Smooth muscle cell (in vitro differentiated cells): Measurements from ENCODE around the gene ATRAID. TPM values are rescaled to one million over a fixed set of nuclear protein-coding genes. Genes with fewer than 3 reads are reported as not detected.

Experiments
- DNase-seq: peaks from one replicate; lab custom pipeline; 2025; ENCODE audit not compliant: unreplicated experiment; lab: John Stamatoyannopoulos, UW
- H2AFZ ChIP-seq: fragments of 200-600 bp; sonication (generic); 2 replicates; pipeline ENCODE4 v1.6.0; 2016; ENCODE audit warnings: antibody characterized with exemption, low read depth, mild to moderate bottlenecking
- H3F3A ChIP-seq: fragments of 200-600 bp; sonication (generic); 2 replicates; pipeline ENCODE4 v1.6.0; 2017; ENCODE audit warnings: antibody characterized with exemption, low read depth
- H3K27ac ChIP-seq: fragments of 200-600 bp; sonication (generic); 2 replicates; pipeline ENCODE4 v1.5.1; 2016; ENCODE audit warnings: low read depth, mild to moderate bottlenecking
- H3K27me3 ChIP-seq: fragments of 200-600 bp; sonication (generic); 2 replicates; pipeline ENCODE4 v1.6.1; 2016; ENCODE audit warnings: low read depth, mild to moderate bottlenecking
- H3K36me3 ChIP-seq: fragments of 200-600 bp; sonication (generic); 2 replicates; pipeline ENCODE4 v1.5.1; 2016; ENCODE audit warnings: low read depth
- H3K4me1 ChIP-seq: fragments of 200-600 bp; sonication (generic); 2 replicates; pipeline ENCODE4 v1.5.1; 2016; ENCODE audit warnings: low read depth
- H3K4me2 ChIP-seq: fragments of 200-600 bp; sonication (generic); 2 replicates; pipeline ENCODE4 v1.6.0; 2016; ENCODE audit warnings: mild to moderate bottlenecking
- H3K4me3 ChIP-seq: fragments of 200-600 bp; sonication (generic); 2 replicates; pipeline ENCODE4 v1.5.1; 2016; ENCODE audit warnings: mild to moderate bottlenecking
- H3K79me2 ChIP-seq: fragments of 200-600 bp; sonication (generic); 2 replicates; pipeline ENCODE4 v1.6.0; 2016; ENCODE audit warnings: low read depth, mild to moderate bottlenecking
- H3K9ac ChIP-seq: fragments of 200-600 bp; sonication (generic); 2 replicates; pipeline ENCODE4 v1.6.0; 2016; ENCODE audit warnings: low read depth
- H3K9me3 ChIP-seq: fragments of 200-600 bp; sonication (generic); replicated peaks from 2 replicates; pipeline ENCODE4 v1.5.1; 2016; ENCODE audit warnings: low read depth
- H4K20me1 ChIP-seq: fragments of 200-600 bp; sonication (generic); 2 replicates; pipeline ENCODE4 v1.6.0; 2016; ENCODE audit warnings: low read depth
- CTCF ChIP-seq: fragments of 200-600 bp; sonication (generic); IDR thresholded peaks from 2 replicates; pipeline ENCODE4 v1.5.1; 2017; ENCODE audit warnings: borderline replicate concordance, mild to moderate bottlenecking, antibody characterized with exemption; ENCODE audit not compliant: insufficient read depth, poor library complexity, severe bottlenecking
- WGBS: methylation state at CpG from one replicate; pipeline ENCODE4 v1.1.7; 2016; ENCODE audit warnings: low lambda C conversion rate; 5-methylcytosine and 5-hydroxymethylcytosine counted together
- polyA plus RNA-seq: library from polyadenylated mRNA; unstranded; fragments of >200 nt; fragmentation: Nextera tagmentation; extraction: Ambion mirVana; gene quantifications from 2 replicates; pipeline ENCODE4 v1.2.1, GENCODE V29; 2016
- total RNA-seq: library from RNA; depleted of rRNA; stranded (reverse); fragments of >200 nt; gene quantifications from 2 replicates; pipeline ENCODE4 v1.2.3, GENCODE V29; 2014

The ATRAID gene
- total and polyA plus RNA-seq, 2 experiments from 2014 or later: 233 to 335 TPM

- Histone ChIP-seq H3K9ac (no peak overlapping the region), H2AFZ (no peak overlapping the region), H3K36me3 (no peaks in the 10 kb centered on the region), H3K4me2 (no peak overlapping the region), H3F3A (no peaks in the 10 kb centered on the region), H3K27me3 (peaks cover 30% of the 10 kb centered on the region), H3K4me3 (no peak overlapping the region), H4K20me1 (no peaks in the 10 kb centered on the region), H3K4me1 (no peaks in the 10 kb centered on the region), H3K79me2 (no peaks in the 10 kb centered on the region), H3K27ac (no peak overlapping the region), H3K9me3 (no peaks in the 10 kb centered on the region)
- DNase-seq: no peak
- 86% methylated on average over 13 of the region's 13 CpGs for WGBS
- TF ChIP-seq CTCF: no peak
These were observed 39.9 kb downstream of the ATRAID start for GRCh38 chr2:27251766-27252165.

- no peak overlapping the region for H2AFZ ChIP-seq
- no peak overlapping the region for H3K4me2 ChIP-seq
- H3K27me3 ChIP-seq: peaks cover 59% of the 10 kb centered on the region
These were observed 43.3 kb downstream of the ATRAID start for GRCh38 chr2:27255187-27255586.

GRCh38 chr2:27255660-27256059 is 43.8 kb downstream of the ATRAID start:
- Histone ChIP-seq H3K36me3 (no peaks in the 10 kb centered on the region), H3K9ac (no peak overlapping the region), H3K4me3 (no peak overlapping the region), H4K20me1 (no peaks in the 10 kb centered on the region), H2AFZ (no peak overlapping the region), H3K79me2 (no peaks in the 10 kb centered on the region), H3K27me3 (peaks cover 64% of the 10 kb centered on the region), H3F3A (no peaks in the 10 kb centered on the region), H3K9me3 (no peaks in the 10 kb centered on the region), H3K4me2 (no peak overlapping the region), H3K4me1 (no peaks in the 10 kb centered on the region), H3K27ac (no peak overlapping the region)
- TF ChIP-seq CTCF: no peak
- DNase-seq: no peak
- WGBS: 72% methylated on average over 1 of the region's 1 CpG

More at GRCh38 chr2:27255187-27255586, 43.3 kb downstream of the ATRAID start:
- H3K27ac ChIP-seq: no peak overlapping the region
- no peak for TF ChIP-seq CTCF
- no peaks in the 10 kb centered on the region for H3K4me1 ChIP-seq
- H3F3A ChIP-seq: no peaks in the 10 kb centered on the region
- 54% methylated on average over 13 of the region's 13 CpGs for WGBS
- H4K20me1 ChIP-seq: no peaks in the 10 kb centered on the region
- no peak for DNase-seq
- H3K79me2 ChIP-seq: no peaks in the 10 kb centered on the region
- no peak overlapping the region for H3K4me3 ChIP-seq
- H3K9me3 ChIP-seq: no peaks in the 10 kb centered on the region
- H3K36me3 ChIP-seq: no peaks in the 10 kb centered on the region
- no peak overlapping the region for H3K9ac ChIP-seq

GRCh38 chr2:27256855-27257454 is 45.1 kb downstream of the ATRAID start:
- Histone ChIP-seq H3F3A (no peaks in the 10 kb centered on the region), H3K9me3 (no peaks in the 10 kb centered on the region), H3K4me1 (no peaks in the 10 kb centered on the region), H3K4me2 (no peak overlapping the region), H3K27ac (no peak overlapping the region), H3K36me3 (no peaks in the 10 kb centered on the region), H3K4me3 (no peak overlapping the region), H4K20me1 (no peaks in the 10 kb centered on the region), H3K79me2 (no peaks in the 10 kb centered on the region), H3K9ac (no peak overlapping the region), H3K27me3 (peaks cover 68% of the 10 kb centered on the region), H2AFZ (no peak overlapping the region)
- no peak for TF ChIP-seq CTCF
- WGBS: 83% methylated on average over 3 of the region's 7 CpGs
- DNase-seq: no peak
